Fibroblast of skin of back (primary cell): ENCODE results near the gene RPL36.
"Not testable (repeated sequence)": the region's sequence is repeated elsewhere in the genome, so short reads cannot be mapped to it uniquely, and the experiment has no call there.

ENCODE experiments used
- DNase-seq: peaks from one replicate; pipeline ENCODE4 v3.0.0-alpha.2; 2013

Gene RPL36

GRCh38 chr19:5690955-5691821, 1.1 kb downstream of the RPL36 start:
- DNase-seq: peak; percentile 39

GRCh38 chr19:5691822-5692722, 2.0 kb downstream of the RPL36 start:
- no peak for DNase-seq

GRCh38 chr19:5692723-5693194, 2.7 kb downstream of the RPL36 start:
- no peak for DNase-seq

- DNase-seq: no peak
Observed at GRCh38 chr19:5693195-5694166, 3.4 kb downstream of the RPL36 start.

- DNase-seq: no peak
Observed at GRCh38 chr19:5694167-5694955, 4.3 kb downstream of the RPL36 start.

GRCh38 chr19:5694956-5695648, 5.0 kb downstream of the RPL36 start:
- DNase-seq: no peak

GRCh38 chr19:5695649-5696195, 5.6 kb downstream of the RPL36 start:
- DNase-seq: no peak

- no peak for DNase-seq
Observed at GRCh38 chr19:5696196-5697021, 6.3 kb downstream of the RPL36 start.

- no peak for DNase-seq
Observed at GRCh38 chr19:5697022-5697889, 7.2 kb downstream of the RPL36 start.

GRCh38 chr19:5697890-5698634, 8.0 kb downstream of the RPL36 start:
- DNase-seq: no peak

- DNase-seq: no peak
Observed at GRCh38 chr19:5698635-5699422, 8.7 kb downstream of the RPL36 start.

- DNase-seq: no peak
Observed at GRCh38 chr19:5700455-5701092, 10.5 kb downstream of the RPL36 start.

GRCh38 chr19:5702053-5702410, 11.9 kb downstream of the RPL36 start:
- DNase-seq: not testable (repeated sequence)

GRCh38 chr19:5703819-5704818, 14.0 kb downstream of the RPL36 start:
- no peak for DNase-seq

- no peak for DNase-seq
Observed at GRCh38 chr19:5705552-5705951, 15.5 kb downstream of the RPL36 start.
